ENCODE results near the gene SLC25A34. TPM values are rescaled to one million over a fixed set of nuclear protein-coding genes. Genes with fewer than 3 reads are reported as not detected.

Gene SLC25A34
- total RNA-seq, 6 experiments from 2014 or later: 0.69 to 11.6 (median 3.2) TPM

- WGBS (ENCODE audit: insufficient coverage, low coverage, low lambda C conversion rate, missing lambda C conversion rate): no CpG with 5 or more reads among the region's 30 CpGs
- no peak for DNase-seq
- H3K27ac ChIP-seq: no peak overlapping the region
- intact Hi-C loops (cut with DNase I): no loop called here
- no peak overlapping the region for H3K4me3 ChIP-seq
- H3K9me3 ChIP-seq: no peaks in the 10 kb centered on the region
- H3K36me3 ChIP-seq: no peaks in the 10 kb centered on the region
- no peak for ATAC-seq
- H3K4me1 ChIP-seq: peaks cover 0 to 8% (median 3%) of the 10 kb centered on the region in 4 donors
- TF ChIP-seq POLR2A (IDR thresholded peaks at IDR 0.05) (no peak), CTCF (IDR thresholded peaks at IDR 0.05) (no peak)
- H3K27me3 ChIP-seq: no peaks in the 10 kb centered on the region
These were observed 8.1 kb downstream of the SLC25A34 start for GRCh38 chr1:15744122-15744679.

GRCh38 chr1:15747378-15747777, 11.3 kb downstream of the SLC25A34 start:
- Histone ChIP-seq H3K27me3 (no peaks in the 10 kb centered on the region), H3K9me3 (no peaks in the 10 kb centered on the region), H3K4me1 (no peaks in the 10 kb centered on the region), H3K27ac (no peak overlapping the region), H3K36me3 (no peaks in the 10 kb centered on the region), H3K4me3 (no peak overlapping the region)
- intact Hi-C loops (cut with DNase I): no loop called here
- WGBS (ENCODE audit: insufficient coverage, low coverage, low lambda C conversion rate, missing lambda C conversion rate): 80% methylated on average over 1 of the region's 8 CpGs
- no peak for TF ChIP-seq CTCF (IDR thresholded peaks at IDR 0.05)
- no peak for TF ChIP-seq POLR2A (IDR thresholded peaks at IDR 0.05)
- ATAC-seq (no peak), DNase-seq (no peak)

GRCh38 chr1:15748264-15748663, 12.2 kb downstream of the SLC25A34 start:
- Histone ChIP-seq H3K27me3 (no peaks in the 10 kb centered on the region), H3K4me3 (no peak overlapping the region), H3K27ac (no peak overlapping the region), H3K9me3 (no peaks in the 10 kb centered on the region), H3K4me1 (no peaks in the 10 kb centered on the region), H3K36me3 (no peaks in the 10 kb centered on the region)
- intact Hi-C loops (cut with DNase I): no loop called here
- 100% methylated on average over 3 of the region's 5 CpGs for WGBS (ENCODE audit: insufficient coverage, low coverage, low lambda C conversion rate, missing lambda C conversion rate)
- TF ChIP-seq CTCF (IDR thresholded peaks at IDR 0.05): no peak
- TF ChIP-seq POLR2A (IDR thresholded peaks at IDR 0.05): no peak
- DNase-seq: no peak
- ATAC-seq: no peak

GRCh38 chr1:15748690-15749398, 12.8 kb downstream of the SLC25A34 start:
- TF ChIP-seq CTCF (IDR thresholded peaks at IDR 0.05) (no peak), POLR2A (IDR thresholded peaks at IDR 0.05) (no peak)
- no peaks in the 10 kb centered on the region for H3K27me3 ChIP-seq
- ATAC-seq: no peak

More at GRCh38 chr1:15748690-15749398, 12.8 kb downstream of the SLC25A34 start:
- H3K4me3 ChIP-seq: no peak overlapping the region
- H3K27ac ChIP-seq: no peak overlapping the region
- no peaks in the 10 kb centered on the region for H3K9me3 ChIP-seq
- intact Hi-C loops (cut with DNase I): no loop called here
- DNase-seq: no peak
- 40% methylated on average over 1 of the region's 10 CpGs for WGBS (ENCODE audit: insufficient coverage, low coverage, low lambda C conversion rate, missing lambda C conversion rate)
- no peaks in the 10 kb centered on the region for H3K4me1 ChIP-seq
- no peaks in the 10 kb centered on the region for H3K36me3 ChIP-seq
